ENCODE data around the gene TRABD2B. TPM values are rescaled to one million over a fixed set of nuclear protein-coding genes. Genes with fewer than 3 reads are reported as not detected.
A peak's percentile ranks its signal among the peaks of the same experiment; 100 is the strongest.

Gene TRABD2B
- total and polyA plus RNA-seq, 2 of the 13 experiments (the other 11 are each of a cell fraction or from before 2014, with no cell fraction given): 0.04 TPM; not detected in 1

DNA sequence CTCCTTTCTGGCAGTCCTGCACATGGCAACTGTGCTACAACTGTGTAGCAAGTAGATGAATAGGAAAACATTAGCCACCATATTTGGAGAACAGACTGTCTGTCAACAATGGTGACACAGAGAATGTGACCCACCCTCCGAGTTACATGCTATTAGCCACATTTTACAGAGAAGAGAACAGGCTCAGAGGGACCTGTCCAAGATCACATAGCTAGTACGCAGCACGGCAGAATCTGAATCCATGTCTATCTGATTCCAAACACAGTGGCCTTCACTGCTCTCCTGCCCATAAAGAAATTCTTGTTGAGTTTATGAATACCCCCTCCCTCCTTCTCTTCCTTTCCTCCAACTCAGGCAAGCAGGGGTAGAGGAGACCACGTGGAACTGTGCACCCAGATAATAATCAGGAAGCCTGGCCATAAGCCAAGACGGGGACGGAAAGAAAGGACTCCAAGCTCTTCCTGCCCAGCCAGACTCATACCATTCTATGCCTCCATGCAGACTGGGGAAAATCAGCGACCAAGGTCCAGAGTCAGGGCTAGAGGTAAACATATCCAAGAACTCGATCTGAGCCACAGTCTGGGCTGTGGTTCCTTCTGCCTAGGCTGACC lies 78.8 kb downstream of the TRABD2B start (continued):
- TF ChIP-seq ZNF687 (CRISPR knock-in tag; IDR thresholded peaks at IDR 0.05) (peak; percentile 43; the same call in 1 of the 2 replicates), TRIM24 (CRISPR knock-in tag; IDR thresholded peaks at IDR 0.05) (no peak), ZNF431 (CRISPR knock-in tag; IDR thresholded peaks at IDR 0.05; ENCODE audit: borderline replicate concordance, low read depth) (no peak), JUN (CRISPR knock-in tag; IDR thresholded peaks at IDR 0.05) (no peak), HMGA1 (CRISPR knock-in tag; conservative IDR thresholded peaks at IDR 0.05) (no peak), HOXA3 (CRISPR knock-in tag; IDR thresholded peaks at IDR 0.05) (peak; percentile 46; the same call in 1 of the 2 replicates), NFRKB (IDR thresholded peaks at IDR 0.05) (no peak), HDAC2 (CRISPR knock-in tag; IDR thresholded peaks at IDR 0.05) (peak; percentile 62; the same call in 1 of the 2 replicates), BORCS8-MEF2B (CRISPR knock-in tag; IDR thresholded peaks at IDR 0.05) (no peak), ZNF672 (CRISPR knock-in tag; IDR thresholded peaks at IDR 0.05) (no peak), ZBTB3 (CRISPR knock-in tag; IDR thresholded peaks at IDR 0.05; ENCODE audit: borderline replicate concordance, low read depth) (no peak), DNMT1 (CRISPR knock-in tag; IDR thresholded peaks at IDR 0.05) (no peak), SATB2 (CRISPR knock-in tag; IDR thresholded peaks at IDR 0.05) (no peak), ZNF790 (CRISPR knock-in tag; IDR thresholded peaks at IDR 0.05; ENCODE audit: borderline replicate concordance) (peak; percentile 52; the same call in 1 of the 2 replicates), ZNF251 (CRISPR knock-in tag; IDR thresholded peaks at IDR 0.05) (no peak), NFATC3 (CRISPR knock-in tag; IDR thresholded peaks at IDR 0.05) (no peak), SALL1 (CRISPR knock-in tag; IDR thresholded peaks at IDR 0.05) (peak; percentile 85), PAWR (CRISPR knock-in tag; IDR thresholded peaks at IDR 0.05; ENCODE audit: borderline replicate concordance) (no peak)
- TF ChIP-seq, protein P1, sequence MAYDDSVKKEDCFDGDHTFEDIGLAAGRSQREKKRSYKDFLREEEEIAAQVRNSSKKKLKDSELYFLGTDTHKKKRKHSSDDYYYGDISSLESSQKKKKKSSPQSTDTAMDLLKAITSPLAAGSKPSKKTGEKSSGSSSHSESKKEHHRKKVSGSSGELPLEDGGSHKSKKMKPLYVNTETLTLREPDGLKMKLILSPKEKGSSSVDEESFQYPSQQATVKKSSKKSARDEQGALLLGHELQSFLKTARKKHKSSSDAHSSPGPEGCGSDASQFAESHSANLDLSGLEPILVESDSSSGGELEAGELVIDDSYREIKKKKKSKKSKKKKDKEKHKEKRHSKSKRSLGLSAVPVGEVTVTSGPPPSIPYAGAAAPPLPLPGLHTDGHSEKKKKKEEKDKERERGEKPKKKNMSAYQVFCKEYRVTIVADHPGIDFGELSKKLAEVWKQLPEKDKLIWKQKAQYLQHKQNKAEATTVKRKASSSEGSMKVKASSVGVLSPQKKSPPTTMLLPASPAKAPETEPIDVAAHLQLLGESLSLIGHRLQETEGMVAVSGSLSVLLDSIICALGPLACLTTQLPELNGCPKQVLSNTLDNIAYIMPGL (CRISPR knock-in tag; IDR thresholded peaks at IDR 0.05; ENCODE audit: borderline replicate concordance in 1 of 2, low read depth in 1 of 2): no peak; a peak in 1 of 4 replicates
- TF ChIP-seq, protein P2, sequence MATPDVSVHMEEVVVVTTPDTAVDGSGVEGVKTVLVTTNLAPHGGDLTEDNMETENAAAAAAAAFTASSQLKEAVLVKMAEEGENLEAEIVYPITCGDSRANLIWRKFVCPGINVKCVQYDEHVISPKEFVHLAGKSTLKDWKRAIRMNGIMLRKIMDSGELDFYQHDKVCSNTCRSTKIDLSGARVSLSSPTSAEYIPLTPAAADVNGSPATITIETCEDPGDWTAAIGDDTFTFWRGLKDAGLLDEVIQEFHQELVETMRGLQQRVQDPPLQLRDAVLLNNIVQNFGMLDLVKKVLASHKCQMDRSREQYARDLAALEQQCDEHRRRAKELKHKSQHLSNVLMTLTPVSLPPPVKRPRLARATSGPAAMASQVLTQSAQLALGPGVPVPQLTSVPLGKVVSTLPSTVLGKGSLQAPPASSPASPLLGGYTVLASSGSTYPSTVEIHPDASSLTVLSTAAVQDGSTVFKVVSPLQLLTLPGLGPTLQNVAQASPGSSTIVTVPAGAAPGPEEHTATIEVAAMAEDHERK (CRISPR knock-in tag; IDR thresholded peaks at IDR 0.05; ENCODE audit: low read depth): no peak
- TF ChIP-seq, protein P3, sequence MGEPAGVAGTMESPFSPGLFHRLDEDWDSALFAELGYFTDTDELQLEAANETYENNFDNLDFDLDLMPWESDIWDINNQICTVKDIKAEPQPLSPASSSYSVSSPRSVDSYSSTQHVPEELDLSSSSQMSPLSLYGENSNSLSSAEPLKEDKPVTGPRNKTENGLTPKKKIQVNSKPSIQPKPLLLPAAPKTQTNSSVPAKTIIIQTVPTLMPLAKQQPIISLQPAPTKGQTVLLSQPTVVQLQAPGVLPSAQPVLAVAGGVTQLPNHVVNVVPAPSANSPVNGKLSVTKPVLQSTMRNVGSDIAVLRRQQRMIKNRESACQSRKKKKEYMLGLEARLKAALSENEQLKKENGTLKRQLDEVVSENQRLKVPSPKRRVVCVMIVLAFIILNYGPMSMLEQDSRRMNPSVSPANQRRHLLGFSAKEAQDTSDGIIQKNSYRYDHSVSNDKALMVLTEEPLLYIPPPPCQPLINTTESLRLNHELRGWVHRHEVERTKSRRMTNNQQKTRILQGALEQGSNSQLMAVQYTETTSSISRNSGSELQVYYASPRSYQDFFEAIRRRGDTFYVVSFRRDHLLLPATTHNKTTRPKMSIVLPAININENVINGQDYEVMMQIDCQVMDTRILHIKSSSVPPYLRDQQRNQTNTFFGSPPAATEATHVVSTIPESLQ (CRISPR knock-in tag; conservative IDR thresholded peaks at IDR 0.05): no peak
